NCI-H2107 treated with DMSO at 0.1 percent for 48 hours (cell line): ENCODE measurements around the gene EGF.

Experiments used
- DNase-seq: peaks from one replicate; lab custom pipeline; 2025; ENCODE audit not compliant: unreplicated experiment; lab: John Stamatoyannopoulos, UW

The EGF gene

GRCh38 chr4:109957227-109957626 lies 44.5 kb downstream of the EGF start:
- no peak for DNase-seq

GRCh38 chr4:109959195-109959594 lies 46.5 kb downstream of the EGF start:
- DNase-seq: no peak

GRCh38 chr4:109962401-109962800 lies 49.7 kb downstream of the EGF start:
- no peak for DNase-seq

- no peak for DNase-seq
Observed at GRCh38 chr4:109966891-109967481, 54.3 kb downstream of the EGF start.

GRCh38 chr4:109967798-109968520 lies 55.3 kb downstream of the EGF start:
- no peak for DNase-seq

GRCh38 chr4:109969087-109969486 lies 56.4 kb downstream of the EGF start:
- no peak for DNase-seq

GRCh38 chr4:109969919-109970318 lies 57.2 kb downstream of the EGF start:
- no peak for DNase-seq

- DNase-seq: no peak
Observed at GRCh38 chr4:109972786-109973528, 60.3 kb downstream of the EGF start.

- no peak for DNase-seq
Observed at GRCh38 chr4:109973529-109973905, 60.8 kb downstream of the EGF start.

GRCh38 chr4:109976189-109976588 lies 63.5 kb downstream of the EGF start:
- no peak for DNase-seq

- no peak for DNase-seq
Observed at GRCh38 chr4:109977854-109978501, 65.3 kb downstream of the EGF start.

- DNase-seq: no peak
Observed at GRCh38 chr4:109978704-109979454, 66.2 kb downstream of the EGF start.

- DNase-seq: no peak
Observed at GRCh38 chr4:109979920-109980717, 67.4 kb downstream of the EGF start.

- DNase-seq: no peak
Observed at GRCh38 chr4:109981936-109982335, 69.3 kb downstream of the EGF start.

- no peak for DNase-seq
Observed at GRCh38 chr4:109982521-109982920, 69.8 kb downstream of the EGF start.

- DNase-seq: no peak
Observed at GRCh38 chr4:109985993-109986974, 73.6 kb downstream of the EGF start.

GRCh38 chr4:109989044-109989443 lies 76.4 kb downstream of the EGF start:
- DNase-seq: no peak

GRCh38 chr4:109989618-109990017 lies 76.9 kb downstream of the EGF start:
- DNase-seq: no peak
